Stimulated activated CD8-positive, alpha-beta memory T cell treated with anti-CD3 and anti-CD28 coated beads, Interleukin-15, amount 100 ng/mL, for 24 hours (primary cell): ENCODE measurements around the gene PIGU.
"Not testable (repeated sequence)": the region's sequence is repeated elsewhere in the genome, so short reads cannot be mapped to it uniquely, and the experiment has no call there.

Experiments used
- DNase-seq: peaks from one replicate; pipeline ENCODE4 v3.0.0-alpha.2; 2020; ENCODE audit warnings: low read depth

PIGU gene

GRCh38 chr20:34532756-34533155 lies 144.1 kb downstream of the PIGU start:
- no peak for DNase-seq

- DNase-seq = no peak
These were observed 144.6 kb downstream of the PIGU start for GRCh38 chr20:34532320-34532719.

GRCh38 chr20:34531608-34532265 lies 145.2 kb downstream of the PIGU start:
- no peak for DNase-seq

GRCh38 chr20:34530342-34530741 lies 146.6 kb downstream of the PIGU start:
- DNase-seq = no peak

- DNase-seq = no peak
These were observed 147.2 kb downstream of the PIGU start for GRCh38 chr20:34529742-34530141.

- no peak for DNase-seq
These were observed 148.0 kb downstream of the PIGU start for GRCh38 chr20:34528921-34529297.

GRCh38 chr20:34527016-34527415 lies 149.9 kb downstream of the PIGU start:
- no peak for DNase-seq

GRCh38 chr20:34526466-34526865 lies 150.4 kb downstream of the PIGU start:
- no peak for DNase-seq

- DNase-seq = no peak
These were observed 151.0 kb downstream of the PIGU start for GRCh38 chr20:34525709-34526416.

GRCh38 chr20:34525342-34525708 lies 151.6 kb downstream of the PIGU start:
- DNase-seq = no peak

- DNase-seq = no peak
These were observed 152.5 kb downstream of the PIGU start for GRCh38 chr20:34524426-34524825.

- DNase-seq = no peak
These were observed 153.7 kb downstream of the PIGU start for GRCh38 chr20:34522969-34523871.

- DNase-seq = not testable (repeated sequence)
These were observed 157.1 kb downstream of the PIGU start for GRCh38 chr20:34519841-34520240.

- DNase-seq = not testable (repeated sequence)
These were observed 158.0 kb downstream of the PIGU start for GRCh38 chr20:34518863-34519262.

GRCh38 chr20:34517114-34517505 lies 159.8 kb downstream of the PIGU start:
- DNase-seq = no peak

- peak; percentile 87 for DNase-seq
These were observed 160.4 kb downstream of the PIGU start, which contains the start of gene DYNLRB1 for GRCh38 chr20:34516247-34517113. Gene DYNLRB1 (plus strand): TSS chr20:34516422. CDS start chr20:34516459, 37 bp downstream.

- peak; percentile 29 for DNase-seq
These were observed 161.2 kb downstream of the PIGU start for GRCh38 chr20:34515484-34516246.

- DNase-seq = no peak
These were observed 161.9 kb downstream of the PIGU start for GRCh38 chr20:34514897-34515483.

- not testable (repeated sequence) for DNase-seq
These were observed 162.9 kb downstream of the PIGU start for GRCh38 chr20:34514034-34514433.

GRCh38 chr20:34512955-34513419 lies 163.9 kb downstream of the PIGU start:
- no peak for DNase-seq
